T-helper 9 cell (primary cell): ENCODE data around the gene HOXC5.

Experiments
- DNase-seq: peaks from one replicate; pipeline ENCODE4 v3.0.0-alpha.2; 2020

Gene HOXC5

GRCh38 chr12:54021432-54022013, 11.3 kb upstream of the HOXC5 start:
- DNase-seq, result no peak

GRCh38 chr12:54022960-54023884, 9.6 kb upstream of the HOXC5 start:
- DNase-seq, result no peak

DNA sequence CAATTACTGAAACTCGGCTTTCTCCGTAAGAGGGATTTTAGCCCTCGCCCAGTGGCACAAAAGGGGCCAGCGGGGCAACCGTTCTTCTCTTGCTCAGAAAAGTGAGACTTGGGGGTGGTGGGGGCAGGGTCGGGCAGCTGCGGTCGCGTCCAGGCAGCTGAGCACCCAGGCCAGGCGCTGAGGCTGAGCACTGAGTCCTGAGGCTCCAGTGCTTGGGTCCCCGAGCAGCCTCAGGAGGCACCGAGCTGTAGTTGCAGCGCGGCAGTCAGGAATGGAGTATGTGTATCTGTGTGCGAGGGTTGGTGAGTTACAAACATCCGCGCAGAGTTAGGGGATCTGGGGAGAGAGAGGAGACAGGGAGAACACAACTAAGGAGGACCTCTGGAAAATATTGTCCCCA, 8.7 kb upstream of the HOXC5 start:
- no peak for DNase-seq

DNA sequence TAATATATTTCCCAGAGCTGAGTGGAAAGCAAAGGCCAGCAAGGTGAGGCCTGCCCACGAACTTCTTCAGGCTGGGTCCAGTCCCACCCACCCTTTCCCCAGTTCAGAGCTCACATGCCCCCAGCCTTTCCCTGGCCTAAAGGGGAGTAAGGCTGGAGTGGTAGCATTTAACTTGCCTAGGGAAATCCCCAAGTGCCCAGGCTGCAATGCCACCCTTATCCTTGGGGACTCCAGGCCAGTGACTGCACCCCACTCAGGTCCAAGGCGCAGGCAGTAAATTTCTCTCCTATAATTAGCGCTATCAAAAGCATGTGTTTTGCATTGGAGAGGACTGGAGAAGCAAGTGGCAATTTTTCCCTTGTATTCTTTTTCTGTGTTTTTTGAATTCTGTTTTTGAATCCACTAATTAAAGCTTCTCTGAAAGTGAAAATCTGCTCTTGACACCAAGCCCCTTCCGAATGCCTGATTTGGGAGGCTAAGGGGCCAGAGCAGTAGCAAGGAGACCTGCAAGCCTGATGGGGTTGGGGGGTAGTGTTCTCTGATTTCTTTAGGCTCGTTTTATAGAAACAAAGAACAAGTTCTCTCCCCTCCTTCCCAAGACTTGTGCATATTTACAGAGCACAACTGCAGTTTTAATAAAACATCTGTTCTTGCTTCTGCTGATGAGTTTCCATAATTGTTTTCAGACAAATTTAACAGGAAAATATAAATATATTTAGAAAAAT, 8.1 kb upstream of the HOXC5 start:
- no peak for DNase-seq

GRCh38 chr12:54025499-54026405, 7.1 kb upstream of the HOXC5 start:
- no peak for DNase-seq

- DNase-seq, result no peak
Measured at GRCh38 chr12:54026640-54027441, 6.0 kb upstream of the HOXC5 start.

- no peak for DNase-seq
Measured at GRCh38 chr12:54027442-54027786, 5.4 kb upstream of the HOXC5 start.

GRCh38 chr12:54028314-54029201, 4.3 kb upstream of the HOXC5 start, which contains the start of gene HOXC6:
HOXC6 (plus strand) TSS chr12:54028440; CDS start chr12:54028522, 82 bp downstream.
- no peak for DNase-seq

DNA sequence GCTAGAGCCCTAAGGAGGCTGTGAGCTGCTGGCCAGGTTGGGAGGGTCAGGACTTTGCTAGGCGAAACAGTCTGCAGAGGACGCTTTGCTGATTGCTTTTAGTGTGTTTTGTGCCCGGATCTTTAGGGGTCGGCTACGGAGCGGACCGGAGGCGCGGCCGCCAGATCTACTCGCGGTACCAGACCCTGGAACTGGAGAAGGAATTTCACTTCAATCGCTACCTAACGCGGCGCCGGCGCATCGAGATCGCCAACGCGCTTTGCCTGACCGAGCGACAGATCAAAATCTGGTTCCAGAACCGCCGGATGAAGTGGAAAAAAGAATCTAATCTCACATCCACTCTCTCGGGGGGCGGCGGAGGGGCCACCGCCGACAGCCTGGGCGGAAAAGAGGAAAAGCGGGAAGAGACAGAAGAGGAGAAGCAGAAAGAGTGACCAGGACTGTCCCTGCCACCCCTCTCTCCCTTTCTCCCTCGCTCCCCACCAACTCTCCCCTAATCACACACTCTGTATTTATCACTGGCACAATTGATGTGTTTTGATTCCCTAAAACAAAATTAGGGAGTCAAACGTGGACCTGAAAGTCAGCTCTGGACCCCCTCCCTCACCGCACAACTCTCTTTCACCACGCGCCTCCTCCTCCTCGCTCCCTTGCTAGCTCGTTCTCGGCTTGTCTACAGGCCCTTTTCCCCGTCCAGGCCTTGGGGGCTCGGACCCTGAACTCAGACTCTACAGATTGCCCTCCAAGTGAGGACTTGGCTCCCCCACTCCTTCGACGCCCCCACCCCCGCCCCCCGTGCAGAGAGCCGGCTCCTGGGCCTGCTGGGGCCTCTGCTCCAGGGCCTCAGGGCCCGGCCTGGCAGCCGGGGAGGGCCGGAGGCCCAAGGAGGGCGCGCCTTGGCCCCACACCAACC, 3.1 kb upstream of the HOXC5 start:
- no peak for DNase-seq

DNA sequence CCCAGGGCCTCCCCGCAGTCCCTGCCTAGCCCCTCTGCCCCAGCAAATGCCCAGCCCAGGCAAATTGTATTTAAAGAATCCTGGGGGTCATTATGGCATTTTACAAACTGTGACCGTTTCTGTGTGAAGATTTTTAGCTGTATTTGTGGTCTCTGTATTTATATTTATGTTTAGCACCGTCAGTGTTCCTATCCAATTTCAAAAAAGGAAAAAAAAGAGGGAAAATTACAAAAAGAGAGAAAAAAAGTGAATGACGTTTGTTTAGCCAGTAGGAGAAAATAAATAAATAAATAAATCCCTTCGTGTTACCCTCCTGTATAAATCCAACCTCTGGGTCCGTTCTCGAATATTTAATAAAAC, 2.4 kb upstream of the HOXC5 start:
- DNase-seq, result no peak

GRCh38 chr12:54030889-54031471, 1.9 kb upstream of the HOXC5 start:
- no peak for DNase-seq

GRCh38 chr12:54031480-54031879, 1.4 kb upstream of the HOXC5 start:
- no peak for DNase-seq

- DNase-seq, result no peak
Measured at GRCh38 chr12:54032086-54032619, 697 bp upstream of the HOXC5 start.

GRCh38 chr12:54033106-54033979, 493 bp downstream of the HOXC5 start:
- DNase-seq, result no peak

DNA sequence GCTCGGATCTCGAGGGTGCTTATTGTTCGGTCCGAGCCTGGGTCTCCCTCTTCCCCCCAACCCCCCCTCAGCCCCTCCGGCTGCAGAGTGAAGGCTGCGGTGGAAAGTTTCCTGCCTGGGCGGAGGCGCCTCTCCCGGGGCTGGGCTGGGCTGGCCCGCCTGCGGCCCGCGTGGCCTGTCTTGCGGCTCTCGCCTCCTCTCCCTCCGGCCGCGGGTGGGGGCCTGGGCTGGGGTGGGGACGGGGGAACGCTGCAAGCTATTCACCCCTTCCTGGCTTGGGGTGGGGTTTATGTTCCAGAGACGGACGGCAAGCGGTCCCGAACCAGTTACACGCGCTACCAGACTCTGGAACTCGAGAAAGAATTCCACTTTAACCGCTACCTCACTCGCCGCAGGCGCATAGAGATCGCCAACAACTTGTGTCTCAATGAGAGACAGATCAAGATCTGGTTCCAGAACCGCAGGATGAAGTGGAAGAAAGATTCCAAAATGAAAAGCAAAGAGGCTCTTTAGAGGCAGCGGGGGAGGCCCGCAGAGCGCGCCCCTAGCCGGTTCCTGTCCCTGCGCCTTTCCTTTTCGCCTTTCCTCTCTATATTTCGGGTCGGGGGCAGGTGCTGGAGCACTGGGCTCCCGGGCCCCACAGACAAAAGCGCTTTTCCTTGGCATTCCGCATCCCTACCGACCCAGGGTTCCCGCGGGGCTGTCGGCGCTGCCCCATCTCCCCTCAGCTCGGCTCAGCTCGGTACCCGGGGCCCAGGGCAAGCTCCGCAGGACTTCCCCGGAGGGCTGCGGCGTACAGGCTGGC, 1.3 kb downstream of the HOXC5 start:
- no peak for DNase-seq

- no peak for DNase-seq
Measured at GRCh38 chr12:54034785-54035310, 2.0 kb downstream of the HOXC5 start.
